ENCODE results near the gene ACACA. TPM values are rescaled to one million over a fixed set of nuclear protein-coding genes. Genes with fewer than 3 reads are reported as not detected.

The ACACA gene
- polyA plus RNA-seq, 4 donors = 31.1 to 50.1 (median 38.6) TPM

DNA sequence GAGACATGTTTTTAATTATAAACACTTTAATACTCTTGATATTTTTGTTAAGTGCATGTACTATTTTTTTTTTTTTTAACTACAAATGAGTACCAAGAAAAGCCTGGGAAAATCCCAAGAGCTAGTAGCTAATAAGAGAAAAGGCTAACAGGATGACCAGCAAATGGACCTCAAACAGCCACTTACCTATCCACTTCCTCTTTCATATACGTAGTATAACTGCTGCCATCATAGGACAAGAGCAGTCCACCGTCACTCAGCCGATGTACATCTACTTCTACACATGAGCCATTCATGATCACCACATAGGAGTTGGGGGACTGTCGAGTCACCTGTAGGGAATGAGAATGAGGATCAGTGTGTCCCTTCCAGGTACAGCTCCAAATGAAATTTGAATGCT is 158.8 kb downstream of the ACACA start:
- no peak for DNase-seq (ENCODE audit: low read depth in 4 of 4, low spot score in 2 of 4)

DNA sequence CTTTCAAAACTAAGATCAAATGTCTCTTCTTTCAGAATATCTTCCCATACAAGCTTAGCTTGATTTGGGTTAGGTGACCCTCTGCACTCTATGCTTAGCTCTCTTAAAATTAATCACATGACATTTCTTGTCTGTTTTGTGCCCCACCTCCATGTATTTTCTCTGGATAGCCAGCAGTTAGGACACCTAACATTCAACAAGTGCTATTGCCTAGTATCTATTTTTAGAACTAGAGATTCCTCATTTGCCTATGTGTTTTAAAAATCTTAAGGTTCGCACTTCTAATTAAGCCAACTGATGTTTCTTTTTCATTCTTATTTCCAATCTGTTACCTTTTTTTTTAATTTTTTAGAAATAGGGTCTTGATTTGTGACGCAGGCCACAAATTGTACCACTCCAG is 160.6 kb downstream of the ACACA start:
- DNase-seq (ENCODE audit: low read depth in 4 of 4, low spot score in 2 of 4) = no peak

DNA sequence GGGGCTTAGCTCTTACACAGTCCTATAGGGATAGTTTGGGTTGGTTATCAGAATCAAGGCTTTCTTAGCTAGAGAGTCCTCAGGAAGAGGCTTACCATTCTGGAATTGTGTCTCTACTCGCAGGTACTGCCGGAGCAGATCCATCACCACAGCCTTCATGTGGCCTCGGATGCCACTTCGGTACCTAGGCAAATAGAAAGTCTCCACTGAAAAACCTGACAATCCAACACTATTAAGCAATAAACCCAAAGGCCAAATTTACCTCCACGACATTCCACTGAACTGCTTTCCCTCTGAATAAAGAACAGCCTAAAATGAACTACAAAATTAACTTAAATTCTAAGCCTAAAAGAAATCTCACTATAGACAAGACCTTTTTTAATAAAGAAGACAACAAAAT is 166.3 kb downstream of the ACACA start:
- no peak for DNase-seq (ENCODE audit: low read depth in 4 of 4, low spot score in 2 of 4)

- DNase-seq (ENCODE audit: low read depth in 4 of 4, low spot score in 2 of 4) = no peak
These were observed 166.8 kb downstream of the ACACA start for GRCh38 chr17:37239690-37240334.

GRCh38 chr17:37234106-37234505 is 172.5 kb downstream of the ACACA start:
- no peak for DNase-seq (ENCODE audit: low read depth in 4 of 4, low spot score in 2 of 4)

GRCh38 chr17:37233036-37233435 is 173.6 kb downstream of the ACACA start:
- DNase-seq (ENCODE audit: low read depth in 4 of 4, low spot score in 2 of 4) = peak in 1 of 4 donors; percentile 21

GRCh38 chr17:37231887-37232286 is 174.7 kb downstream of the ACACA start:
- DNase-seq (ENCODE audit: low read depth in 4 of 4, low spot score in 2 of 4) = no peak

- DNase-seq (ENCODE audit: low read depth in 4 of 4, low spot score in 2 of 4) = no peak
These were observed 176.0 kb downstream of the ACACA start for GRCh38 chr17:37230633-37231032.

DNA sequence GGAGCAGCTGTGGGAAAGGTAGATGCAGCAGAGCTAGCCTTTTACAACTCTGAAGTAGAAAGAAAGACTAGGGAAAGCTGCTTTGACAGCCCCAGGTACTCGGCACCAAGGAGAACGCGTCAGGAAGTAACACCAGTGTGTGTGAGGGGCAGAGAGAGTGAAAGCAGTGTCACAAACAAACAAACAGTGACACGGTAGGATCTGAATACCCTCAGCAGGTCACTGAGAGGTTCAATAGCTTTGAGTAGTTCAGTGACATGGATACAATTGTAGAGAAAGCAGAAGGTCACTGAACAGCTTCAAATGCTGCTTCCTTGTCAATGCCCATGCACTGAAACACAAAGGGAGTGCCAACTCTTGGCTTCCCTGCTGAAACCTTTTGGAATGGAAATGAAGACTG is 181.2 kb downstream of the ACACA start:
- DNase-seq (ENCODE audit: low read depth in 4 of 4, low spot score in 2 of 4) = no peak

GRCh38 chr17:37221865-37222264 is 184.8 kb downstream of the ACACA start:
- no peak for DNase-seq (ENCODE audit: low read depth in 4 of 4, low spot score in 2 of 4)

DNA sequence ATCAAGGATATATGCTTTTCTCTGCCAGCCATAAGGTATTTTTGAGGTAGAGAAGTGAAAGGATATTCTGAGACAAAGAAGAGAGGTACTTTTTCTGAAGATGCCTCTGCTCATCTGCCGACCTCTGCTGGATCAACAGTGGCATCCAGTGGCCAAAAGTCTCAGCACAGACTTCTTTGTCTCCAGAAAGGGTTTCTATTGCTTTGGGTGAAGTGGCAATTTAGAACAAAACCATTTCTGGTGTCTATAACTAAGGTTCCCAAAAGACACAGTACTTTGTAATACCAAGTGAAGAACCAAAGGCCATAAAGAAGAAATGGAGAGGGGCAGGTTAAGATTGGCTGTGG is 186.1 kb downstream of the ACACA start:
- no peak for DNase-seq (ENCODE audit: low read depth in 4 of 4, low spot score in 2 of 4)

GRCh38 chr17:37219876-37220606 is 186.6 kb downstream of the ACACA start:
- DNase-seq (ENCODE audit: low read depth in 4 of 4, low spot score in 2 of 4) = no peak

- DNase-seq (ENCODE audit: low read depth in 4 of 4, low spot score in 2 of 4) = no peak
These were observed 187.8 kb downstream of the ACACA start for GRCh38 chr17:37218849-37219248.

DNA sequence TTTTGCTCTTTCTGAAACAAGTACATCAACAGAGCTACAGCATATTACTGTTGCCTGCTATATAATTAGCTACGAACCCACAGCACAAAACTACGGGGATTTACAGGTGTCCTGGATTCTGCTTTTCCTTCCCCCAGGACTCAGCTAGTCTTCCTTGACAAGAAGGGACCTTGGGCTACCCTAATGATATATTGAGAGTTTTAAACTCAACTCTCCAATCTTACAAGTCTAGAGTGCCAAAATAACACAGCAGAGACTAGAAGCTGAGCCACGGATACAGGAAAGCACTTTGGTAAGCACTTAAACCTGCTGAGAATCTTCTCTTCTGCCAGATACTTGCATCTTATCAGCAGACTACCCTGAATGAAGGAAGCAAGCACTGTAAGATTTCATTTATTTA is 192.2 kb downstream of the ACACA start:
- DNase-seq (ENCODE audit: low read depth in 4 of 4, low spot score in 2 of 4) = no peak

DNA sequence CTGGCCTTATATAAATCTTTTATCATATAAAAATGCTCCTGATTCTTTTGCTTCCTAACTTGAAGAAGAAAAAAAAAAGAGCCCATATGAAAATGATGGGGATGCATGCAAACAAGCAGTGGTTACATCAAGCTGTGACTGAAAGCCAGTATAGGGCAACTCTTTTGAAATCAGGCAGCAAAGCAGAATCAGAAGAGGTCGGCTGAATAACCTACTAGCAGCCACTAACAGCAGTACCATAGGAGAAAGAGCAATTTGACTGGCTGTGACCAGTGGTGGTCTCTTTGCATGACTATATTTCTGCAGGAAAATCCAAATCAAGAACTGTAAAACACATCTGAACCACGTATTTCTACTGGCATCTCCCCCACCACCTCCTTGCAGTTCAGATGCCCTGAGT is 192.7 kb downstream of the ACACA start:
- no peak for DNase-seq (ENCODE audit: low read depth in 4 of 4, low spot score in 2 of 4)

DNA sequence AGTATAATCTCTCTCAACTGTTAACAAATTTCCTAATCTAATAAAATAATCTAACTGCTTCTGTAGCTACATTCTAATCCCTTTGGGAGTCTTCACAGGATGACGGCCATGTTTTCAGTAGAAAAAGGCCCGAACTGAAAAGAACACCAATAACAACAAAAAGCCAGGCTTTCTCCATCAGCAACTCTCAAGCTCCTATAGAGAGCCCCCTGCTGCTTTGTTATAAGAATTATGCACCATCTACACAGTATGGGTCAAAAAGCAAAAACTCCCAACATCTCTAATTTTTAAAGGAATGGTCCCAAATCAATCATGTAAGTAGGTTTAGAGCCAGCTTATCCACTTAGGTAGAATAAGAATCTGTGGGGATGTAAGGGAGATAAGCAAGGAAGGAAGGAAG is 194.5 kb downstream of the ACACA start:
- no peak for DNase-seq (ENCODE audit: low read depth in 4 of 4, low spot score in 2 of 4)

DNA sequence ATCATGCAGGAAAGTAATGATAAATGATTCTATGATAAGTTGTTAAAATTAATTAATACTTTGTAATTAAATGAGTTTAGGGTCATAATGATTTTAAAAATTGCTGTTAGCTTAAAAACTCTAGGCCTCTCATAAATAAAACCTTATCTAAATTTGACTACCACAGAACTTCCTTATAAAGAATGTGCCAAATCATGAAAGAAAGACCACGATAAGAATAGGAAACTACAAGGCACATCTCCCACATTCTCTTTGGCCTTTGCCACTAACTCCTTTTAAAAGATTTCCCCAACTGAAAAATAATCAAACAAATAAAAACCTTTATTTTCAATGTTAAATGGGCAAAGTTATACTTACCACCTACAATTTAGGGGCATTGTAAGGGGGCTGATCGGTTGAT is 195.5 kb downstream of the ACACA start:
- no peak for DNase-seq (ENCODE audit: low read depth in 4 of 4, low spot score in 2 of 4)

DNA sequence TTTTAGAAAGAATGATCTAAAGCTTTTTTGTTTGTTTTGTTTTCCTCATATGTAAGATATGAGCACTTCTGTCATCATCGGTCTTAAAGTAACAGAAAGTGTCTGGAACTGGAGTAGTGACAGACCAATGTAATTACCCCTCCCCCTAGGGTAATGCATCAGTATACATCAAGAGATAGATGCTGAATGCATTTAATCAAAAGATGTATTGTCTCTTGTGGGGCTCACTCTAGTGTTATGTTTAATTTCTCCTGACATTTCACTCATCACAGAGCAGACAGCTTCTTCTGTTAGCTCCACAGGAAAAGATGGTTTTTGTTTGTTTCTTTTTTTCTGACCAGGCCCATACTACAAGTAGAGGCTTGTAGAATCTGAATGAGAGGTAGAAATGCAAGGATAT is 199.5 kb downstream of the ACACA start:
- no peak for DNase-seq (ENCODE audit: low read depth in 4 of 4, low spot score in 2 of 4)

DNA sequence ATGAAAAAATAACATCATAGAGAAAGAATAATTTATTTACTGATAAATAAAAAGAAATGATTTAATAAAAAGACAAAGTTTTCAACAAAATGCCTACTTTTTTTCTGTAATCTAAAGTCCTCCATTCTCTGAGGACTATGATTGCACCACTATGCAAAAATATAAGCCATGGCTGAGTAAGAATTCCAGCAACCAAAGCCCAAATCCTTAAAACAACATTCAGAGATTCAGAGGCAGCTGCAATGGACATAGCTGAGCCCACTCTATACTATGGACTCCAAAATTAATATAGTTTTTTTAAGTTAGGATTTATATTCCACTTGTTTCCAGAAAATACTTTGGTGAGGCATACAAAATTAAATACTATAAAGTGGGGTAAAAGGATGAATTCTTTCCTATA is 200.3 kb downstream of the ACACA start:
- no peak for DNase-seq (ENCODE audit: low read depth in 4 of 4, low spot score in 2 of 4)

GRCh38 chr17:37200497-37200896 is 206.1 kb downstream of the ACACA start:
- no peak for DNase-seq (ENCODE audit: low read depth in 4 of 4, low spot score in 2 of 4)

DNA sequence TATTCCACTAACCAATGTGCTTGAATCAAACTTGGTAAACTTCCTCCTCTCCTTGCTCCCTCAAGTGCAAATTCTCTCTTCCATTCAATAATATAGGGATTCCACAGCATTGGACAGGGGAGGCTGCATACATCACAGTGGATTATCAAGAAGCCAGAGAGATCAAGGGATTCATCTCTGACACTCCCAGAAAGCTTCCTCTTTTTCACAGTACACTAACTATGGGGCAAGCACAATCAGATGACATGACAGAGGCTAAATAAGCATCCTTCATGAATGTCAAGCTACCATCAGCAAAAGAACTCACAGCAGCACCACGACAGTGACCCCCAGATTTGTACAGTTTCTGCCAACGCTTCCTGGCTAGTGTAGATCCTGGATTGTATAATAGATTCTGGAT is 209.3 kb downstream of the ACACA start:
- DNase-seq (ENCODE audit: low read depth in 4 of 4, low spot score in 2 of 4) = no peak

DNA sequence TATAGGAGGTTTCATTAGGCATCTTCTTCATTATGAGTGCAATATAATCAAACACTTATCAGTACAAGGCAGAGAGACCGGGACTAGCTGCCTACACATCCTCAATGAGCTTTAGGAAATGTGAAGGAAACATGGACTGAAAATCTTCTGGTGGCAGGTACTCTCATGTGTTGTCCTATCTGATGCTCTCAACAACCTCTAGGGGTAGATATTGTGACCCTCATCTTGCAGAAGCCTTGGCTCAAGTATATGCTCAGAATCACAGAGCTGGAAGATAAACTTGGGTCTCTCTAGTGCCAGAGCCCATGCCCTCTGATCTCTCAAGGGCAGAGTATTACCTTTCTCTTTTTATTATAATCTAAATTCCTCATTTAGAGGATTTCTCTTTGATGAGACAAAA is 212.4 kb downstream of the ACACA start:
- DNase-seq (ENCODE audit: low read depth in 4 of 4, low spot score in 2 of 4) = no peak

- DNase-seq (ENCODE audit: low read depth in 4 of 4, low spot score in 2 of 4) = no peak
These were observed 215.4 kb downstream of the ACACA start for GRCh38 chr17:37191219-37191618.

Measured in left renal cortex interstitium (tissue), 4 donors.